Natural killer cell treated with Interleukin-12 subunit alpha and Interleukin-12 subunit beta and Interleukin-15 and Interleukin-18, amount 100 ng/mL, for 72 hours (primary cell): ENCODE results near the gene TSC2. TPM values are rescaled to one million over a fixed set of nuclear protein-coding genes. Genes with fewer than 3 reads are reported as not detected.
A peak's percentile ranks its signal among the peaks of the same experiment; 100 is the strongest.
"Not testable (repeated sequence)": the region's sequence is repeated elsewhere in the genome, so short reads cannot be mapped to it uniquely, and the experiment has no call there.

Experiments used
- ATAC-seq, 2 donors: fragments of 150-1000 bp; cut with Tn5 transposase in 1 of 2; sonication (Bioruptor Pico), chemical (Tn5 transposase) in 1 of 2; 2 replicates each; pipeline ENCODE4 v1.10.0; 2021
- DNase-seq: peaks from one replicate; pipeline ENCODE4 v3.0.0; 2022; ENCODE audit warnings: low spot score
- H3K27ac Mint-ChIP-seq, 2 donors: 1 replicate in 1 of 2; 2 replicates in 1 of 2; pipeline ENCODE4 v1.8.0; 2022; ENCODE audit warnings: mixed read lengths in 2 of 2, mild to moderate bottlenecking in 1 of 2, moderate library complexity in 1 of 2
- H3K27me3 Mint-ChIP-seq, 2 donors: 1 replicate in 1 of 2; 2 replicates in 1 of 2; pipeline ENCODE4 v1.8.0; 2022; ENCODE audit warnings: mixed read lengths in 2 of 2
- H3K36me3 Mint-ChIP-seq: one replicate; pipeline ENCODE4 v1.8.0; 2022; ENCODE audit warnings: mixed read lengths
- H3K4me1 Mint-ChIP-seq, 2 donors: 1 replicate in 1 of 2; 2 replicates in 1 of 2; pipeline ENCODE4 v1.8.0; 2022; ENCODE audit warnings: low read depth in 2 of 2, mixed read lengths in 2 of 2, mild to moderate bottlenecking in 1 of 2
- H3K4me3 Mint-ChIP-seq: one replicate; pipeline ENCODE4 v1.8.0; 2022; ENCODE audit warnings: mixed read lengths
- H3K9me3 Mint-ChIP-seq: 2 replicates; pipeline ENCODE4 v1.8.0; 2022; ENCODE audit warnings: mixed read lengths
- total RNA-seq, 2 donors: library from RNA; stranded (reverse); gene quantifications; one replicate each; pipeline ENCODE4 v1.2.3, GENCODE V29; 2022

The TSC2 gene
- total RNA-seq, 2 donors from 2014 or later: 106 to 155 TPM

DNA sequence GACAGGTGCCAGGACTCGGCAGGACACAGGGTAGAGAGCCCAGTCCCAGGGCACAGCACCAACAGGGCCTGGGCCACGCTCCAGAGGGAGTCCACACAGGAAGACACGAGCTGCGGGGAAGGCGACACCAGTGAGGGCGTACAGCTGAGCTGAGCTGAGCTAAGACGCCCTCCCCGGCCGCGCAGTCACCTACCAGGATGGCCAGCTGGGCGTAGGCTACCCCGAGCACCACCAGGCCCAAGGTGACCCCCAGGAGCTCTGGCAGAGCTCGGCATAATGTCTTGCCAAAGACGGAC lies 42.6 kb downstream of the TSC2 start:
- ATAC-seq: no peak
- H3K4me3 Mint-ChIP-seq: no peak overlapping the region
- no peaks in the 10 kb centered on the region for H3K27me3 Mint-ChIP-seq
- no peaks in the 10 kb centered on the region for H3K9me3 Mint-ChIP-seq
- no peak for DNase-seq
- no peak overlapping the region for H3K27ac Mint-ChIP-seq
- H3K4me1 Mint-ChIP-seq: no peaks in the 10 kb centered on the region
- no peaks in the 10 kb centered on the region for H3K36me3 Mint-ChIP-seq

DNA sequence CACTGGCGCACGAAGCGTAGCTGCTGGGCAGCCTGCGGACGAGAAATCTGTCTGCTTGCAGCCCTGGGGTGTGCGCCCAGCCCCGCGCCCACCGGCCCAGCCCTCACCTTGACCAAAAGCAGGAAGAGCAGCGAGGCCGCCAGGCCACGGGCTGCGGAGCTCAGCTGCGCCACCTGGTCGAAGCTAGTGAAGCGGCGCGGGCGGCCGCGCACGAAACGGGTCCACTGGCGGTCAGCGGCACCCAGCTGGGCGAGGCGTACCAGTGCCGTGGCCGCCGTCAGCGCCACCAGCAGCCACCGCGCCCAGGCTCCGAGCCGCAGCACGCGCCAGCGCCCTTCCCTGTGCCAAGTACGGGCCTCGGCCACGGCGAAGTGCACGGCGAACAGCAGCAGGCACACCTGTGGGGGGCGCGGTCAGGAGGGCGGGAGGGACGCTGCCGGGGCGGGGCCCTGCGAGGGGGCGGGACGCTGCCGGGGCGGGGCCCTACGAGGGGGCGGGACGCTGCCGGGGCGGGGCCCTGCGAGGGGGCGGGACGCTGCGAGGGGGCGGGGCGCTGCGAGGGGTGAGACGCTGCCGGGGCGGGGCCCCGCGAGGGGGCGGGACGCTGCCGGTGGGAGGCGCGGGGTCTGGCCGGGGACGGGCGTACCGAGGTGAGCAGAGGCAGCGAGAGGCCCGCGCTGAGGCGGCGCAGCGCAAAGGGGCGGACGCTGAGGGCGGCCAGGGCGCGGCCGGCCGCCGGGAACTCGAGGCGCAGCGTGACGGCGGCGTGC lies 43.2 kb downstream of the TSC2 start:
- no peaks in the 10 kb centered on the region for H3K36me3 Mint-ChIP-seq
- no peak overlapping the region for H3K27ac Mint-ChIP-seq
- no peak for DNase-seq
- H3K27me3 Mint-ChIP-seq: no peaks in the 10 kb centered on the region
- no peak overlapping the region for H3K4me3 Mint-ChIP-seq
- ATAC-seq: peak in 1 of 2 donors; percentile 21
- no peaks in the 10 kb centered on the region for H3K4me1 Mint-ChIP-seq
- H3K9me3 Mint-ChIP-seq: no peaks in the 10 kb centered on the region

GRCh38 chr16:2091547-2092255 lies 43.9 kb downstream of the TSC2 start:
- Mint-ChIP-seq H3K9me3 (no peaks in the 10 kb centered on the region), H3K36me3 (no peaks in the 10 kb centered on the region), H3K4me3 (no peak overlapping the region), H3K27me3 (no peaks in the 10 kb centered on the region), H3K27ac (no peak overlapping the region), H3K4me1 (no peaks in the 10 kb centered on the region)
- ATAC-seq (no peak), DNase-seq (no peak)

GRCh38 chr16:2092256-2092620 lies 44.5 kb downstream of the TSC2 start:
- Mint-ChIP-seq H3K27me3 (no peaks in the 10 kb centered on the region), H3K9me3 (no peaks in the 10 kb centered on the region), H3K4me1 (no peaks in the 10 kb centered on the region), H3K27ac (no peak overlapping the region), H3K36me3 (no peaks in the 10 kb centered on the region), H3K4me3 (no peak overlapping the region)
- DNase-seq: no peak
- no peak for ATAC-seq

DNA sequence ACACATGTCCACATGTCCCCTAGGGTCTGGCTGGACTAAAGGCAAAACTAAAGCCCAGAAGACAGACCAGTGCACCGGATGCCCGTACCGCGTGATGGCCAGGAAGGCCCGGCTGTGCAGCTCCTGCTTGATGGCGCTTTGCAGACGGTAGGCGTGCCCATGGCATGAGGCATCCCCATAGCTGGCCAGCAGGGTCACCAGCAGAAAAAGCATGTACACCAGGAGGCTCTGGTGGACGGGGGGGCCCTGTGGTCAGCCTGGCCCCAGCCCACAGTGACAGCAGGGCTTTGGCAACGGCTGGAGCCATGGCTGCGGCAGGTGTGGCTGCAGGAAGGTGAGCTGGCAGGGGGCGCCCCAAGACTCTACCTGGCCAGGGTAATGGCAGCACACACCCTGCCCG lies 45.1 kb downstream of the TSC2 start:
- Mint-ChIP-seq H3K4me1 (no peaks in the 10 kb centered on the region), H3K27me3 (no peaks in the 10 kb centered on the region), H3K4me3 (no peak overlapping the region), H3K36me3 (no peaks in the 10 kb centered on the region), H3K9me3 (no peaks in the 10 kb centered on the region), H3K27ac (no peak overlapping the region)
- ATAC-seq: no peak
- no peak for DNase-seq

DNA sequence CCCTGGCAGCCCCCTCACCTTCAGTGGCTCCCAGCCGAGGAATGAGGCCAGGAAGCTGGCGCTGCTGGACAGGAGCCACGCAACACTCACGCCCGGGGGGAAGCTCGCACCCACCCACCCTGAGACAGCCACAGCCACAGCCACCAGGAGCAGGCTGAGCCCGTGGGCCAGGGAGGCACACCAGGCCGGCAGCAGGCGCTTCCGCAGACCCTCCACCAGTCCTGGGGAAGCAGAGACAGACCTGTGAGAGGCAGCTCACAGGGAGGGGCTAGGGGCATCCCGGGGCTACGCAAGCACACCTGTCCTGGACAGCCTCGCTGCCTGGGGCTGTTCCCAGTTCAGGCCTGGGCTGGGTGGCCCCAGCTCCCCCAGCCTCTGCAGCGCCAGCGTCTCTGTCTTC lies 46.0 kb downstream of the TSC2 start:
- Mint-ChIP-seq H3K36me3 (no peaks in the 10 kb centered on the region), H3K27ac (no peak overlapping the region), H3K27me3 (no peaks in the 10 kb centered on the region), H3K4me1 (no peaks in the 10 kb centered on the region), H3K4me3 (no peak overlapping the region), H3K9me3 (no peaks in the 10 kb centered on the region)
- DNase-seq: no peak
- no peak for ATAC-seq

DNA sequence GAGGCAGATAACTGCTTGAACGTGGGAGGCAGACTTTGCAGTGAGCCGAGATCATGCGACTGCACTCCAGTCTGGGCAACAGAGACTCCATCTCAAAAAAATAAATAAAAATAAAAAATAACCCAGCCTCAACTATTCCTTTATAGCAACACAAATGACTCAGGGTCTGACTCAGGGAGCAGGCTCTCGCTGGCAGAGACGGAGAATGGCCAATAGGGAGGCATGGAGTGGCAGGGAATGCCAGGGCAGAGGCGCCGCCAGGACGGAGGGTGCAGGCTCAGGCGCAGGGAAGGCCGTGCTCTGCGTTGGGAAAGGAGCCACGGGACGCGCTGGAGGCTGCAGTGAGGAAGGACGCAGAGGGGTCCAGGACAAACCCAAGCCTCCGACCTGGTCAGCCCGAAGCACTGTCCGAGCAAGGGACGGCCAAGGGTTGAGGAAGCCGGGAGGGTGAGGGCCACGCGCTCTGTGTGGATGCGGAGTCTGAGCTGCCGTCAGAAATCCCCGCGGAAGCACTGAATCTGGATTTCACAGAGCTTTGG lies 47.6 kb downstream of the TSC2 start:
- Mint-ChIP-seq H3K9me3 (no peaks in the 10 kb centered on the region), H3K27me3 (no peaks in the 10 kb centered on the region), H3K27ac (no peak overlapping the region), H3K4me3 (no peak overlapping the region), H3K4me1 (no peaks in the 10 kb centered on the region), H3K36me3 (no peaks in the 10 kb centered on the region)
- no peak for DNase-seq
- ATAC-seq: no peak

- Mint-ChIP-seq H3K27ac (no peak overlapping the region), H3K9me3 (no peaks in the 10 kb centered on the region), H3K36me3 (no peaks in the 10 kb centered on the region), H3K4me3 (no peak overlapping the region), H3K4me1 (no peaks in the 10 kb centered on the region), H3K27me3 (no peaks in the 10 kb centered on the region)
- ATAC-seq (no peak), DNase-seq (no peak)
These were observed 48.3 kb downstream of the TSC2 start for GRCh38 chr16:2095918-2096582.

- no peaks in the 10 kb centered on the region for H3K36me3 Mint-ChIP-seq
- H3K9me3 Mint-ChIP-seq: no peaks in the 10 kb centered on the region
- peak in 1 of 2 donors; percentile 43 for ATAC-seq
- no peak overlapping the region for H3K27ac Mint-ChIP-seq
- no peaks in the 10 kb centered on the region for H3K27me3 Mint-ChIP-seq
- no peak overlapping the region for H3K4me3 Mint-ChIP-seq
- no peak for DNase-seq
- no peaks in the 10 kb centered on the region for H3K4me1 Mint-ChIP-seq
These were observed 49.2 kb downstream of the TSC2 start for GRCh38 chr16:2096853-2097595.

GRCh38 chr16:2097689-2098088 lies 49.9 kb downstream of the TSC2 start:
- not testable (repeated sequence) for H3K4me3 Mint-ChIP-seq, H3K9me3 Mint-ChIP-seq, H3K27ac Mint-ChIP-seq, H3K36me3 Mint-ChIP-seq, H3K27me3 Mint-ChIP-seq, H3K4me1 Mint-ChIP-seq, ATAC-seq, DNase-seq

- DNase-seq, H3K9me3 Mint-ChIP-seq, H3K4me3 Mint-ChIP-seq, H3K27ac Mint-ChIP-seq, H3K4me1 Mint-ChIP-seq, H3K27me3 Mint-ChIP-seq, ATAC-seq, H3K36me3 Mint-ChIP-seq: not testable (repeated sequence)
These were observed 53.8 kb downstream of the TSC2 start for GRCh38 chr16:2101581-2101980.

- Mint-ChIP-seq H3K27me3 (no peaks in the 10 kb centered on the region), H3K4me1 (no peaks in the 10 kb centered on the region), H3K27ac (no peak overlapping the region), H3K4me3 (no peak overlapping the region), H3K9me3 (no peaks in the 10 kb centered on the region), H3K36me3 (no peaks in the 10 kb centered on the region)
- ATAC-seq: no peak
- DNase-seq: no peak
These were observed 54.7 kb downstream of the TSC2 start for GRCh38 chr16:2102471-2102870.

GRCh38 chr16:2104464-2104863 lies 56.7 kb downstream of the TSC2 start:
- H3K4me3 Mint-ChIP-seq, H3K36me3 Mint-ChIP-seq, DNase-seq, H3K4me1 Mint-ChIP-seq, ATAC-seq, H3K9me3 Mint-ChIP-seq, H3K27me3 Mint-ChIP-seq, H3K27ac Mint-ChIP-seq: not testable (repeated sequence)

GRCh38 chr16:2105291-2105690 lies 57.5 kb downstream of the TSC2 start:
- not testable (repeated sequence) for H3K27me3 Mint-ChIP-seq, H3K36me3 Mint-ChIP-seq, ATAC-seq, H3K27ac Mint-ChIP-seq, DNase-seq, H3K9me3 Mint-ChIP-seq, H3K4me3 Mint-ChIP-seq, H3K4me1 Mint-ChIP-seq
